NCI-H446 treated with DMSO at 0.1 percent for 48 hours (cell line): ENCODE measurements around the gene FTSJ1.
A peak's percentile ranks its signal among the peaks of the same experiment; 100 is the strongest.
"Not testable (repeated sequence)": the region's sequence is repeated elsewhere in the genome, so short reads cannot be mapped to it uniquely, and the experiment has no call there.

Source experiments
- DNase-seq: peaks from one replicate; lab custom pipeline; 2025; lab: John Stamatoyannopoulos, UW

The FTSJ1 gene

DNA sequence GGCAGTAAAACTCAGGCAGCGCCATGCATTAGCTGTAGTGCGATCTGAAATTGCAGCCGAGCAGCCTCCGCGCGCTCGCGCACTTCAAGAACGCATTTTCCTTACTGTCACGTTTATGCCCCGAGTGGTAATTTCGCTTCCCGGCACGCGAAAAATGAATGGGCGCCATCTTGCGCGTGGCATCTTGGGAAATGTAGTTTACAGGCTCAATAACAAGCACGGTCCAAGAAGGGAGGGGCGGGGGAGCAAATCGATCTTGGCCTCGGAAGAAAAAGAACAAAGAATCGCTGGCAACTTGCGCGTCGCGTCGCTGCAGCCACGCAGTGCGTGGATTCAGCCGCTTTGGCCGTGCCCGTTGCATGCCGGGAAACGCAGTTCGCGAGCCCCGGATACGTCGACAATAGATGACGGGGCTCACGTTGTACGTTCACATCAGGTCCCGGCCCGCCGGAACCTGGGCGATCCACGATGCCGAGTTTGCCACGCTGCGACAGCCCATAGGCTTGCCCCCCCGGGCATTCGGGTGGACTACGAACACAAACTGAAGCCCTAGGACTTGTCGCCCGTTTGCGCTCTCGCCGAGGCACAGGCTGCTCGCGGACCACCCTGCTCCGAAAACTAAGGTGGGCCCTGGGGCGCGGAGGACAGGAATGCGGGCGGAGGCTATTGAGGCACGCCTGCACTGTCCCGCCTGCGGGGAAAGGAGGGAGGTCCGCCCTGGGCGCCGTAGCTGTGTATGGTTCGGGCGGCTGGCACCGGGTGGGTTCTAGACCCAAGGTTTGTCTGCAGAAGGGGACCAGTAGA lies at the start of gene FTSJ1:
TSS of gene FTSJ1 (plus strand) at position 426 of the 804 bp plus-strand sequence. CDS start 1,849 bp downstream, outside the sequence.
- DNase-seq, result peak; percentile 88

GRCh38 chrX:48427027-48427716 lies 48.8 kb upstream of the FTSJ1 start:
- not testable (repeated sequence) for DNase-seq

DNA sequence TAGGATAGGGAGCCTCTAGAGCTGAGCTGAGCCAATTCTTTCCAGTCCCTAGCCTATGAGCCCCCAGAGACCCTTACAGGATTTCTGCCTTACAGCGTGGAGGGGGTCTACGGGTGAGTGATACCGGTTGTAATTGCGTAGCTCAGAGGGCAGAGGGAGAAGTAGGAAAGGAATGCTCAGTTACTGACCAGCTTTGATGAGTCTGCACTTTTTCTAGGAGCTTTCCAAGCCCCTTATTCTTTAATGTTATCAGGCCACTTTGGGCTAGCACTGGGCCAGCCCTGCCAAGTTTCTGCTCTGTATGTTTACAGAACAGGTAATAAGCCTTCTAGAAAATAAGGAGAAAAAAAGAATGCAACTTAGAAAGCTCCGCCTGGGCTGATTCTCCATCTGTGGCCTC lies 46.4 kb upstream of the FTSJ1 start:
- not testable (repeated sequence) for DNase-seq

DNA sequence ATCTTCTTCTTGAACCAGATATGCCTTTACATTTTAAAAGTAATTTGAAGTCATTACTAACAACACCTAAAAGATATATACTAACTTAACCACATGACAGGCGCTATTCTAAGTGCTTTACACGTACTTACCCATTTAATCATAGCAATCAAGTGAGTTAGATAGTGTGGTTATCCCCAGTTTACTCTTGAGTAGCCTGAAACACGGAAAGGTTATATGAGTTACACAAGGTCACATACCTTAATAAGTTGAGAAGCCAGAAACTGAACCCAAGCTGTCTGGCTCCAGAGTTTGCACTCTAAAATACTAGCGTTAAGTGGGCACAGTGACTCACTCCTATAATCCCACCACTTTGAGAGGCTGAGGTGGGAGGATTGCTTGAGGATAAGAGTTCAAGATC lies 45.8 kb upstream of the FTSJ1 start:
- not testable (repeated sequence) for DNase-seq

DNA sequence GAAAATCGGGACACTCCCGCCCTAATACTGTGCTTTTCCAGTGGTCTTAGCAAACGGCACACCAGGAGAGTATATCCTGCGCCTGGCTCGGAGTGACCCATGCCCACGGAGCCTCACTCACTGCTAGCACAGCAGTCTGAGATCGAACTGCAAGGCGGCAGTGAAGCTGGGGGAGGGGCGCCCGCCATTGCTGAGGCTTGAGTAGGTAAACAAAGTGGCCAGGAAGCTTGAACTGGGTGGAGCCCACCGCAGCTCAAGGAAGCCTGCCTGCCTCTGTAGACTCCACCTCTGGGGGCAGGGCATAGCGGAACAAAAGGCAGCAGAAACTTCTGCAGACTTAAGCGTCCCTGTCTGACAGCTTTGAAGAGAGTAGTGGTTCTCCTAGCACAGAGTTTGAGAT lies 42.3 kb upstream of the FTSJ1 start:
- not testable (repeated sequence) for DNase-seq

DNA sequence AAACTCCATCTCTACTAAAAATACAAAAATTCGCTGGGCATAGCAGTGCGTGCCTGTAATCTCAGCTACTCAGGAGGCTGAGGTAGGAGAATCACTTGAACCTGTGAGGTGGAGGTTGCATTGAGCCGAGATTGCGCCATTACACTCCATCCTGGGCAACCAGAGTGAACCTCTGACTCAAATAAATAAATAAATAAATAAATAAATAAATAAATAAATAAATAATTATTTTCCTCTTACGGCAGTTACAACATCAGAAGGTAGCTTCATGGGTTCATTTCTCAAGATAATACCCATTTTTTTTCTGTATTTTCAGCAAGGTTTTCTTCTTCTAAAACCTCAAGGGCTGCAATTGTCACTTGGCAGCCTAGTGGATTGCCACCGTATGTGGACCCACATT lies 28.8 kb upstream of the FTSJ1 start:
- not testable (repeated sequence) for DNase-seq

GRCh38 chrX:48450076-48450475 lies 25.9 kb upstream of the FTSJ1 start:
- DNase-seq, result no peak

DNA sequence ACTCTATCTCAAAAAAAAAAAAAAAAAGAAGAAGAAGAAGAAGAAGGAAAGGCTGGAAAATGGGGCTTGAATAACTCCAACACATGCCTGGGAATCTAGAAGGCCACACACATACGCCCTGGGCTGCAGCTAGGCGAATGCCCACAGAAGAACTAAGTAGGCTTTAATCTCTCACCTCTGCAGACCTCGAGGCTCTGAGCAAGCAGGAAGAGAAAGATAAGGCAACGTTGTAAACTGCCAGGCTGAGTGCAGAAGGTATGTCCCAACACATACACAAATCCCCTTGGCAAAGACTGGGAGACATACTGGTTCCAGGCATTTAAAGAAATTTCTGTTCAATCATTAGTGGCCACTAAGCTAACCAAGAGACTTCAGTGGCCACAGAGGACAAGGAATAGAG lies 24.3 kb upstream of the FTSJ1 start:
- no peak for DNase-seq

- no peak for DNase-seq
Observed at GRCh38 chrX:48456628-48457331, 19.2 kb upstream of the FTSJ1 start.

DNA sequence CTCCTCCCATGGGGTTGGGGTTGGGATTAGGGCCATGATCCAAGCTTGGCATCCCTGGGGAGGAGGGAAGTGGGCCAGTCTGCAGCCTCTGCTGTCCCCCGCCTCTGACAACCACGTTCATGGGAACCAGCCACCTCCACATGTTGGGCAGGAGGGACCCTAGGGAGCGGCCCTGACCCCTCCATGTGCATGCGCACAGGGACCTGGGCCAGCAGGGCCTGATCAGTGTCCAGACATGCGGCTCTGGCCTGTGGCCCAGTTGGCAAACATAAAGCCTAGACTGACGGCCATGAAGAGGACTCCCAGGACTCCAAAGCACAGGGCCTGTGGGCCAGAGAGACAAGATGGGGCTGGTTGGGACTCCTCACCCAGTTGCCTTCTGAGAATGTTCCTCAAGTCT lies 17.3 kb upstream of the FTSJ1 start:
- no peak for DNase-seq

DNA sequence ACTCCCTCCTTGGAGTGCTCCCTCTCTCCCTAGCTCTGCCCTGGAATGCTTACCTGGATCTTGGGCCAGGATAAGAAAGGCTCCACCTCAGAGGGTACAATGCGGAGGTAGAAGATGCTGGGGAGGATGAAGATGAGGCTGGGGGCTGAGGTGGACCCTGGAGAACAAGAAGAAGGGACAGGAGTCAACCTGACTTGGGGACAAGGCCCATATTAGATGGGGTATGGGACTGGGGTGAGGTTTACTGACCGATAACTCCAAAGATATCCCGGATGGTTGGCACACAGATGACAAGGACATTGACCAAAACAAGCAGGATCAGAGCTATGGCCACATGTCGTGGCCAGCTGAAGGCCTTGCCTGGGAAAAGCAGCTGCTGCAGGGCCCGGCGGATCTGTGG lies 16.5 kb upstream of the FTSJ1 start:
- DNase-seq, result no peak

DNA sequence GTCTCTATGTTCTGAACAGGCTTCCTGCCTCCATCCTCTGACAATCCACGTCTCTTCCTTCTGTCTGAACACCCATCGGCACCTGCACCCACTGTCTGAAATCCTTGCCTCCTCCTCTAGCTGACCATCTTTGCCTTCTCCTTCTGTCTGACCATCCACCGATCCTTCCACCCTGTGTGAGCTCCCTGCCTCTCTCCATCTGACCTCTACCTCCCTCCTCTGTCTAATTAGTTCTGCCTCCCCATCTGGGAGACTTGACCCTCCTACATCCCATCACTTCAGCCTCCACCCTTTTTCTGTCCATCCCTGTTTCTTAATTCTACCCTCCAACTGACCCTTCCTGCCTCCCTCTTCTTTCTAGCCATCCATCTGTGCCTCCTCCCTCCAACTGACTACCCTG lies 16.0 kb upstream of the FTSJ1 start:
- DNase-seq, result no peak

- DNase-seq, result no peak
Observed at GRCh38 chrX:48460606-48461005, 15.4 kb upstream of the FTSJ1 start.

GRCh38 chrX:48461830-48462229 lies 14.2 kb upstream of the FTSJ1 start:
- DNase-seq, result no peak

DNA sequence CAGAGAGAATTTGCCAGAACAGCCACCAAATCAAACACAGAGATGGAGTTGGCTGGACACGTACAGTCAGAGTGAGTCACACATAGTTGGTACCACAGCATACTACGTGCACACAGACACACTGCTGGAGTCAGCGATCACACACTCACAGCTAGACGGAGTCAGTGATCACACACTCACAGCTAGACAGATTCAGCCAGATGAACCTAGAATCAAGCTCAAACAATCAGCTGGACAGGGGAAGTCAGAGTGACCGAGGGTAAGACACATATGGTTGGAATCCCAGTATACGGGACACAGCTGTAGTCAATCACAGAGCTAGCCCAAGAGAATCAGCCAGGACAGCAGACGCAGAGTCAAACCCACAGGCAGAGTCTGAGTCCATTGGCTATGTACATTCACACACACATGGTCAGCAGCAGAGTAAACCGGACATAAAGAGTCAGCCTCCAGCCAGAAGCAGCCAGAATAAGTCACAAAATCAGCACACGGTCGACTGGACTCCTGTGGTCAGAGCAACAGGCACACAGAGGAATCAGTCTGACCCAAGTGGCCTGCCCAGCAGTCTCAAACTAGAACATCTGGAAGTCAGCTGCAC lies 10.6 kb upstream of the FTSJ1 start:
- no peak for DNase-seq

DNA sequence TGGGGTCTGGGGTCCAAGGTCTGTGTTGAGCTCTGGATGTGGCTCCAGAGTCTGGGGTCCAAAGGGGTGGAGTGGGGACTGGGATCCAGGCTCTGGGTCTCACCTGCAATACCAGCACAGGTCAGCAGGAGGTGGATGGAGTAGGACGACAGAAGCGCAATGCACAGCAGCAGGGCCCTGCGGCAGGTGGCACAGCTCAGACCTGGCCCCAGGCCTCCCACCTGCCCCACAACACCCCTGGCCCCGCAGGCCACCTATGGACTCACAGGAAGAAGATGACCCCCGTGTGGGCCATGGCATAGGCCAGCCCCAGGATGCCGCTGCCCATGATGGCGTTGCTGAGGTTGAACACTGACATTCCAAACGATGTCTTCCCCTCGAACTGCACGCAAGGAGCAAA lies 9.3 kb upstream of the FTSJ1 start:
- no peak for DNase-seq

DNA sequence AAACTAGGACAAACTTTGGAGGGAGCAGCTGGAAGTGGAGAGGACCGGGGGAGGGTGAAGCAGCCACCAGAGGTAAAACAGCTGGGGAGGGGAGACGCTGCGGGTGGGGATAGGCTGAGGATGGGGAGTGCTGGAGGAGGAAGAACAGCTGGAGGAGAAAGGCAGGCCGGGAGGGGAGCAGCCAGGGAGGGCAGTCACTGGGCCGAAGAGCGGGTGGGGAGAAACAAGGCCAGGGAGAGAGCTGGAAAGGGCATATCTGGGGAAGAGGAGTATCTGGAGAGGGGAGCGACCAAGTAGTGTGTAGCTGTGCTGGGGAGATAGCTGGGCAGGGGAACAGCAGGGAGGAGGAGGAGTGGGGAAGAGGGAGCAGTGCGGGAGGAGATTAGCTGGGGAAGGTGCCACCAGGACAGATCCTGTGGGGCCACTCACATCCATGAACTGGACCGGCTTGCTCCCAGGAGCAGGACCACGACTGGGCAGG lies 8.7 kb upstream of the FTSJ1 start:
- no peak for DNase-seq

GRCh38 chrX:48468247-48468671 lies 7.7 kb upstream of the FTSJ1 start:
- no peak for DNase-seq

DNA sequence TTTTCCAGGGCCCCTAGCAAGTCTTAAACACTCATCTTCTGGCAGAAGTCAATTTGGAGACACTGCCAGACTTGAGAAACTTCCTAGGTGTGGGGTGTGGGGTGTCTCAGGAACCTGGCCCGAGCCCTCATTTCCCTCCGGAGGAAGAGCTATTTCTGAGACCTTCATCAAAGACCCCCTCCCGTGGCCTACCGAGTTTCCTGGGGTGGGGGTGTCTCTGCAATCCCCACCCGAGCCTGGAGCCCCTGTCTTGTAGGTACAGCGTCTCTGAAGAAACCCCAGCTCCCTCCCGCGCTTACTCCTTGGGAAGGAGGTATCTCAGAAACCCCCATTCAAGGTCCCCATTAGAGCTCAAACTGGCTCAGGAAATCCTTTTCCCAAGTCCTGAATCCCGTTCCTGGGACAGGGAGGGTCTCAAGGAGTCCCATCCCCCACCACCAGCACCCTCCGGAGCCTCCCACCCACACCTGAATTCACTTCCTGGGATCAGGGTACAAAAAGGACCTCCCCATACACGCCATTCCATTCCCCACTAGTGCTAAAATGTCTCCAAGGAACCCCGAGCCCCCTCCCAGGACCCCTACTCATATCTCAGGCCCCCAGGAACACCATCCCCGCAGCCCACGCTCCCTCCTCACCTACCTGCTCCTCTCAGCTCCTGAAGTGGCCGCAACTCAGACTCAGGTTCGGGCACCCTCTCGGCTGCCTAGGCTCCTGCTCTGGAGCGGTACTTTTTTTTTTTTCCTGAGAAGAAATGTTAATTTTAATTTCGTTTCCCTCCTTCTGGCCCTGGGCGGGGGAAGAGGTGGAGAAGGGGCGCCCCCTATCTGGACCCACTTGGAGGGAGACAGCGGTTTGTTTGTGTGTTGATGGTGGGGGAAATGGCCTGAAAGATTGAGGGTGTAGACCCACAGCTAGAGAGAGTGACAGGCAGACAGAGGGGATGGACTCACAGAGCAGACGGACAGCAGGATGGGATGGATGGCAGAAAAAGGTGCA lies 7.0 kb upstream of the FTSJ1 start:
- no peak for DNase-seq

DNA sequence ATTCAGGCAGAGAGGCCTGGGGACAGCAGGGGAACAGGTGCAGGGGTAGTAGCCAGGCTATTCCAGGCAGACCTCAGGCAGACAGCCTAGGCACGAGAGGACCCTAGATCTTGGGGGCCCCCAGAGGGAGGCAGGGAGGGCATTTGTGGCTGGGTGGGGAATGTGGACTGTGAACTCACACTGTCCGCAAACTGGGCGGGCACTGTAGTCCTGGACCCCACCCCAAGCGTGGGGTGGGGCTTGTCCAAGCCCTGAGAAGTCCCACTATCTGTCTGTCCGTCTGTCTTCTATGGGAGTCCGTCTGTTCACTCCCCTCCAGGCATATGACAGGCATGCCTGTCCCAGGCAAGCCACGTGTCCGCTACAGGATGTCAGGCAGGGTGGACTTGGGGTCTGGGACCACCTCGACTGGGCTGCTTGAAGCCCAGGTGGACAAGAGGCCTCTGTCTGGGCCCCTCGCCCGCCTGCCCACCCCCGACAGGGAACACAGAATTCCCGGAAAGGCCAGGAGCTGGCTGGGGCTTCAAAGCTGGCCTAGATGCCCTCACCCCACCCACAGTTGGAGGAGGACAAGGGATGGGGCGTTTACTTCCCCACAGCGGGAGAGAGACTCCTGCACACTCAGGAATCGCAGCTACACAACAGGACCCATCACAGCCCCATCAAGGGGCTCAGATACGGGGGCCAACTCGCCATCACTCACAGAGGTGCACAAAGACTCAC lies 5.7 kb upstream of the FTSJ1 start, which contains the start of gene SLC38A5:
TSS of gene SLC38A5 (minus strand) at position 151 of the 723 bp plus-strand sequence. CDS start 2,336 bp downstream, outside the sequence.
- no peak for DNase-seq
